RPMI8226 (cell line): Measurements from ENCODE around the gene HCFC1R1.

ENCODE experiments used
- DNase-seq: peaks from one replicate; pipeline ENCODE4 v3.0.0-alpha.2; 2015

HCFC1R1 gene

DNA sequence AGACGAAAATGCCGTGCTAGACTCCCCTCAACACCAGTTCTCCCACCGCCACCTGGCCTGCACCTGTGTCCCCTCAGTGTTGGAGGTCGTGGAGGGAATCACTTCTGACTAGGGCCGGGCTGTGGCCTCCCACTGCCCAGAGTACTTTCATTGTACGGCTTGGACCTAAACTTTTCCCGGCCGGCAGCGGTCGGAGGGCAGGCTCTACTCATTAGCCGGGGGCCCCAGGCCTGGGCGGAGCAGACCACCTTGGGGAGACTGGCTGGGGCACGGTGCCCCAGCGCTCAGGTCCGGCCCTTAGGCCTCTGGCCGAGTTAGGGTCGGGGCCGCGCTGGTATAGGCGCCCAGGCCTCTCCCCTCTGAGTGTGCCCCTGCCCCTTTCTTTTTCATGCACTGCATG is 6.4 kb downstream of the HCFC1R1 start:
- no peak for DNase-seq

DNA sequence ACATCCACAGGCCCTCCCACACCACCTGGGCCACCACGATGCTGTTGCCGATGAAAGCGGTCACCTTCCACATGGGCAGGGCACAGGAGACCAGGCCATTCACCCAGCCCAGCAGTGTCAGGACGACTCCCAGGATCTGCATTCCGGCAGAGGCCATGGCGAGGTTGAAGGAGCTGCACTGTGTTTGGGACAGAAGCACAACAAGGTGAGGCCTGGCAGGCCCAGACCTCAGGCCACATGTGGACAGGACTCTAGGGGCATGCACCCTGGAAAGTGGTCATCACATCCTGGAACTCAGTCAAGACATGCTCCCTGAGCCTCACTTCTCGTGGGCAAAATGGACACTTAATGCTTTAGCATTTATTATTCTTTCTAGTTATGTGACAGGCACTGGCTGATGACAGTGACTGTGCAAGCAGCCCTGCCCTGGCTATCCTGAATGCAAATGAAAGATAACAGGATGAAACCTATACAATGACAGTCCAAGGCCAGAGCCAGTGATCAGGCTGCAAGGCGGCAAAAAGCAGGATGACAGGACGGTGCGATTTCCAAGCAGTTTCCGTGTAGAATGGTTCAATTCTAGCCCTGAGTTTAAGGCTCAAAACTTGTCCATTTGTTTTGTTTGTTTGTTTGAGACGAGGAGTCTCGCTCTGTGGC is 7.7 kb downstream of the HCFC1R1 start:
- no peak for DNase-seq

- DNase-seq = no peak
Measured at GRCh38 chr16:3014971-3015370, 8.8 kb downstream of the HCFC1R1 start.

DNA sequence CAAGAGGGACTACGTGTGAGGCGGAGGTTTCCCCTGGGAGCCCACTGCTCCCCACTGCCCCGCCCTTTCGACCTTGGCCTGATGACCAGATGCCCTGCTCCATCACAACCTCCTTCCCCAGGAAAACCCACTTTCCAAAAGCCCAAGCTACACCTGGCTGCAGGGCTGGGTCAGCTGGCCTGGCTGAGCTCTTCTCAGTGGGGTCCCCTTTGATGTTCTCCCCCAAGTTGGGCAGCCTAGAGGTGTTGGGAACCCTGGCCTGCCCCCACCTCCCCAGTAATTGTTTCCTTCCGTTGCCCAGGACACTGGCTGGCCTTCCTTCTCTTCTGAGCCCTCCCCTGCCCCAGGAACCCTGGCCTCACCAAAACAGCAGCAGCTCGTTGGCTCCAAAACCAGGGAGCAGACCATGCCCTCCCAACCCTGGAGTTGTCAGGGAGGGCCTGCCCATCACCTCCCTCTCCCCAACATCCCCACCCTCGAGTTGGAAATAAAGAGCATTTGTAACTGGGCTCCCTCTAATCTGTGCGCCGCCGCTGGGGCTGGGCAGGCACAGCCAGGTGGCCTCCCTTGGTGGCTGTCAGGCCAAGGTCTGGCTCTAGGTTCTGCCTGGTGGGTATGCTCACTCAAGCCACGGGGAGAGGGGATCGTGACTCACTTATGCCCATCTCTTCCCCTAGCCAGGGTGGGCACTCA is 9.6 kb downstream of the HCFC1R1 start:
- DNase-seq = no peak

DNA sequence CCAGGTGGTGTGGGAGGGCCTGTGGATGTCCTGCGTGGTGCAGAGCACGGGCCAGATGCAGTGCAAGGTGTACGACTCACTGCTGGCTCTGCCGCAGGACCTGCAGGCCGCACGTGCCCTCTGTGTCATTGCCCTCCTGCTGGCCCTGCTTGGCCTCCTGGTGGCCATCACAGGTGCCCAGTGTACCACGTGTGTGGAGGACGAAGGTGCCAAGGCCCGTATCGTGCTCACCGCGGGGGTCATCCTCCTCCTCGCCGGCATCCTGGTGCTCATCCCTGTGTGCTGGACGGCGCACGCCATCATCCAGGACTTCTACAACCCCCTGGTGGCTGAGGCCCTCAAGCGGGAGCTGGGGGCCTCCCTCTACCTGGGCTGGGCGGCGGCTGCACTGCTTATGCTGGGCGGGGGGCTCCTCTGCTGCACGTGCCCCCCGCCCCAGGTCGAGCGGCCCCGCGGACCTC is 10.2 kb downstream of the HCFC1R1 start:
- no peak for DNase-seq

DNA sequence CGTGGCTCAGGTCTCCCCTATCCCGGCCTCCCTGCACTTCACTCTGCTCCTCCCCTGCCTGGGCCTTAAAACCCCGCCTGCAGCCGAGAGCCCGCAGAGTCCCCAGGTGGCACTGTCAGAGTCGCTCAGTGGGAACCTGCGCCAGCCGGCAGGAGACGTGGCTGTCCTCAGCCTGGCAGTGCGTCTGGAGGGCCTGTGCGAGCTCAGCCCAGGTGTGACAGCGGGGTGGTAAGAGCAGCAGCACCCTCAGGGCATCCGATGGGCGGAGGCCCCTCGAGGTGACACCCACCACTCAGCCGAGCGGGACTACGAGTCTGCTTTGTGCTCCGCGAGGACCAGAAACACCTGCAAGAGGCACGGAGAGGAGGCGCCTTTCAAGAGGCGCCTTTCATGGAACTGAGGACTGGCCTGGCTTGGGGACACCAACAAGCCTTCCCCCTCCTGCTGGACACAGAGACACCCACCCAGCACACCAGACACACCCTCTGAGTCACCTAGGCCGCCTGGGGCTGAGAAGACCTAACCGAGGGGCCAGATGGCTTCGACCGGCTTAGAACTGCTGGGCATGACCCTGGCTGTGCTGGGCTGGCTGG is 10.8 kb downstream of the HCFC1R1 start, which contains the start of gene CLDN9:
Gene CLDN9 (plus strand): TSS at position 96 of the 593 bp plus-strand sequence. CDS start 440 bp downstream, at position 536.
- DNase-seq = peak; percentile 93

DNA sequence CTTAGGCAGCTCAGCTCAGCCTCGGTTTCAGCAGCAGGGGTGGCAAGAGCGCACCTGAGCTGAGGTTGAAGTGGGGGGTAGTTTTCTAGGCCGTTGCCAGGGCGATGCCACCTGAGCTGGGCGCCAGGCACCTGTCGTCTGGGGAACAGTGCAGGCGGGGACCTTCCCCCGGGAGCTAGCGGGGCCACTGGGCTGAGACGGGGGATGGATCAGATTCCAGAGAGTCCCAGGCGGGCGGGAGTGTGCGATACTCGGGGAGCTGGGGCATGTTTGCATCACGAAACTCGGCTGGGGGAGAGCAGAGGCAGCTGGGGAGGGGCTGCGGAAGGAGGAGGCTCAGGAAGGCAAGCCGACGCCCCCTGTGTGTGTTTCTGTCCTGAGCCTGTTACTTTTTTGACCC is 11.5 kb downstream of the HCFC1R1 start:
- peak; percentile 64 for DNase-seq

DNA sequence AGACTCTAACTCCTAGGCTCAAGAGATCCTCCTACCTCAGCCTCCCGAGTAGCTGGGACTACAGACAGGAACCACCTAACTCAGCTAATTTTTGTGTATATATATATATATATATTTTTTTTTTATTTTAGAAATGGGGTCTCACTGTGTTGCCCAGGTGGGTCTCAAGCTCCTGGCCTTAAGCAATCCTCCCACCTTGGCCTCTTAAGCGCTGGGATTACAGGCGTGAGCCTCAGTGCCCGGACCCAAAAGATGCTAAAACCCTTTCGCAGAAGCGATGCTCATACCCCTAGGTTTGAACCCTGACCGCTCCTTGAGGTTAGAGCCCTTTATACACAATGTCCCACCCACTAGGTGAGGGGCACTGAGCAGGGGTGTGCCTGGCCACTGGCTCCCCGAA is 13.2 kb downstream of the HCFC1R1 start:
- DNase-seq = no peak

DNA sequence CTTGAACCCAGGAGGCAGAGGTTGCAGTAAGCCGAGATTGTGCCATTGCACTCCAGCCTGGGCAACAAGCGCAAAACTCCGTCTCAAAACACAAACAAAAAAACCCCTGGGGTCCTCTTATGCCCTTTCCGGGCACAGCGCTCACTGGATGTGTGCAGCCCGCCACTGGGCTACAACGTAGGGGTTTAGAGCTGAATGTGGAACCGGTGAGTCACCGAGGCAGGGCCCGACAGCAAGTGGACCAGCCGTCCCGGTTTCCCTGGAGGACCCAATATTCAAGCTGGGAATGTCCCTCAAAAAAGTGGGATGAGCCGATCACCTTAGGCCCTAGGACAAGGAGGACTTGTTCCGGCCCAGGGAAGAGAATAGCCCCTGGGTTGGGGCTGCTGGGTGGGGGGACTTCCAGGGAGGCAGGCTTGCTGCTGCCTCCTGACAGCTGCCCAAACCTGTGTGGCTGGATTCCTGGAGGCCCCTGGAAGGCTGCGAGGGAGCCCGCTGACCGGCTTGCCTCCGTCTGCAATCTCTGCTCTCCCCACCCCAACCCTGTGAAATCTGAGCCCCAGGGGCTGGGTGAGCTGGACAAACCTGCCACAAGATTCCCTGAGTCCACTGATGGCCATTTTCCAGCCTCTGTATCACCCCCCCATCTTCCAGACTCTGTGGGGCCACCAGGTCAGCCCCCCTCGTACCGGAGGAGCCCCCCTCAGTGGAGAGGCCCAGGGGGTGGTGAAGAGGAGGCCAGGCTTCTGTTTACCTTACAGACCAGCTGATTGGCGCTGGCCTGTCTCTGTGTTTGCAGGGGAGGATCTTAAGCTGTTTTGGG is 14.0 kb downstream of the HCFC1R1 start:
- no peak for DNase-seq

DNA sequence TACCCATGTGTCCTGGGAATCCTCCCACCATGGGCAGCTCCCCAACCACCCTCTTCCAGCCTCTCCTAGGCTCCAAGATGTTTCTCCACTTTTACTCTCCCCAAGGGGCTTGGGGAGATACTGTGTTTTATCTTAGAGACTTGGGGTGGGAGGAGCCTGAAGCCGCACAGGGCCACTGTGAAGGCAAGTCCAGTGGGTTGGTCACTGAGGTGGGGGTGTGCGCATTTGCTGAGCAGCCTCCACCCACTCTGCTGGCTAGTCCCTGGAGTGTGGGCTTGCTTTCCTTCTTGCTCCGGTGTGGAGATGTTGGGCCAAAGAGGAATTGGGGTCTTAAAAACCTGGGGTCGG is 15.1 kb downstream of the HCFC1R1 start:
- DNase-seq = no peak

GRCh38 chr16:3007957-3008689 is 15.6 kb downstream of the HCFC1R1 start:
- no peak for DNase-seq

- peak; percentile 79 for DNase-seq
Measured at GRCh38 chr16:3007059-3007956, 16.4 kb downstream of the HCFC1R1 start.

GRCh38 chr16:3004781-3005284 is 18.9 kb downstream of the HCFC1R1 start:
- DNase-seq = peak; percentile 69

DNA sequence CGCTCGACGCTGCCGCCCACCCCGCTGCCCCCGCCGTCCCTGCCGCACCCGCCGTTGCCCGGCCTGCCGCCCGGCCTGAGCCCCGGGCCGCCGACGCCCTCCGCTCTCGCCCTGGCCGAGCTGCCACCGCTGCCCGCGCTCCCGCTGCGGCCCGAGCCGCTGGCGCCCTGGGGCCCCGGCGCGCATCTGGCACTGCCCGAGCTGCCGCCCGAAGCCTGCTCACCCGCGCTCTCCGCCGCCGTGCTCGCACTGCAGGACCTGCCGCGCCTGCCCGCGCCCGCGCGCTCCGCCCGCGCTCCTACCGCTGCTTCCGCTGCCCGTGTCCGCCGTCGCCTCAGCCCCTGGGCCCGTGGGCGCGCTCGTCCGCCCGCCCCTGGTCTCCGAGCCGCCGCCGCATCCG is 19.4 kb downstream of the HCFC1R1 start:
- peak; percentile 77 for DNase-seq

GRCh38 chr16:3003582-3004270 is 20.0 kb downstream of the HCFC1R1 start:
- peak; percentile 100 for DNase-seq

GRCh38 chr16:3001316-3001715 is 22.4 kb downstream of the HCFC1R1 start:
- DNase-seq = no peak

DNA sequence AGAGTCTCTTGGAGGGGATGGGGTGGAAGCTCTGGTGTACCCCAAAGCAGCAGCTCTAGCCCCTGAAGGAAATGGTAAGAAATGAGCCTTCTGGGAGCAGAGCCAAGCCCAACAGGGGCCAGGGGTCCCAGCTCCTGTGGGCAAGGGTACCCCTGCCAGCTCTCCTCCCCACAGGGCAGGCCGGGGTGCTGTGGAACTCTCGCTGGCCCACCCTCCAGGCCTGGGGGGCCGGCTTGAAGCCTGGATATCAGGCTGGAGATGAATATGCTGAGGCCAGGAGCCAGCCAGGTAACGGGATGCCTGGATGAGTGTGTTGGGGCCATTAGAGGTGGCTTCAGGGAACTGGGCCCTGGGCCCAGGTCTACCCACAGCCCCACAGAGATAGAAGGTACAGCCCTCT is 23.2 kb downstream of the HCFC1R1 start:
- DNase-seq = no peak

- no peak for DNase-seq
Measured at GRCh38 chr16:2999929-3000328, 23.8 kb downstream of the HCFC1R1 start.

- DNase-seq = no peak
Measured at GRCh38 chr16:2996298-2996697, 27.4 kb downstream of the HCFC1R1 start.

- DNase-seq = no peak
Measured at GRCh38 chr16:2992383-2993081, 31.2 kb downstream of the HCFC1R1 start.
